ENCODE data around the gene CXCR4. TPM values are rescaled to one million over a fixed set of nuclear protein-coding genes. Genes with fewer than 3 reads are reported as not detected.
"Not testable (repeated sequence)": the region's sequence is repeated elsewhere in the genome, so short reads cannot be mapped to it uniquely, and the experiment has no call there.

Gene CXCR4
- total RNA-seq, 1 experiment from 2014 or later, result 1.5 TPM

- H3K4me1 ChIP-seq (ENCODE audit: insufficient read depth, low read length, poor library complexity, severe bottlenecking), result no peaks in the 10 kb centered on the region
- TF ChIP-seq CTCF (conservative IDR thresholded peaks at IDR 0.05; ENCODE audit: low read depth, low read length), result no peak
- no peaks in the 10 kb centered on the region for H3K36me3 ChIP-seq (ENCODE audit: insufficient read depth, low read length, poor library complexity, severe bottlenecking)
- CTCF ChIA-PET, result no interaction called here
- H3K4me3 ChIP-seq (ENCODE audit: low read depth, low read length, poor library complexity, severe bottlenecking), result no peak overlapping the region
- no peak overlapping the region for H3K27ac ChIP-seq (ENCODE audit: low read depth, low read length, poor library complexity, severe bottlenecking)
- DNase-seq (ENCODE audit: low spot score), result no peak
- intact Hi-C loops (cut with micrococcal nuclease; ENCODE audit: unreplicated experiment), result no loop called here
- POLR2A ChIA-PET (ENCODE audit: low non-redundant PET), result no interaction called here
- H3K27me3 ChIP-seq (replicated peaks; ENCODE audit: insufficient read depth, low read depth, low read length, poor library complexity), result peaks cover 2% of the 10 kb centered on the region
- H3K9me3 ChIP-seq (ENCODE audit: low read depth, low read length, poor library complexity, severe bottlenecking), result no peaks in the 10 kb centered on the region
- BruUV-seq (replicated peaks), result no TSS peak
Observed at GRCh38 chr2:136072621-136073020, 45.3 kb downstream of the CXCR4 start.

GRCh38 chr2:136071887-136072286 lies 46.1 kb downstream of the CXCR4 start:
- H3K4me1 ChIP-seq (ENCODE audit: insufficient read depth, low read length, poor library complexity, severe bottlenecking); H3K36me3 ChIP-seq (ENCODE audit: insufficient read depth, low read length, poor library complexity, severe bottlenecking); BruUV-seq (replicated peaks); DNase-seq (ENCODE audit: low spot score); POLR2A ChIA-PET (ENCODE audit: low non-redundant PET); H3K27ac ChIP-seq (ENCODE audit: low read depth, low read length, poor library complexity, severe bottlenecking); CTCF ChIA-PET; H3K27me3 ChIP-seq (replicated peaks; ENCODE audit: insufficient read depth, low read depth, low read length, poor library complexity); H3K9me3 ChIP-seq (ENCODE audit: low read depth, low read length, poor library complexity, severe bottlenecking); H3K4me3 ChIP-seq (ENCODE audit: low read depth, low read length, poor library complexity, severe bottlenecking); intact Hi-C loops (cut with micrococcal nuclease; ENCODE audit: unreplicated experiment): not testable (repeated sequence)

DNA sequence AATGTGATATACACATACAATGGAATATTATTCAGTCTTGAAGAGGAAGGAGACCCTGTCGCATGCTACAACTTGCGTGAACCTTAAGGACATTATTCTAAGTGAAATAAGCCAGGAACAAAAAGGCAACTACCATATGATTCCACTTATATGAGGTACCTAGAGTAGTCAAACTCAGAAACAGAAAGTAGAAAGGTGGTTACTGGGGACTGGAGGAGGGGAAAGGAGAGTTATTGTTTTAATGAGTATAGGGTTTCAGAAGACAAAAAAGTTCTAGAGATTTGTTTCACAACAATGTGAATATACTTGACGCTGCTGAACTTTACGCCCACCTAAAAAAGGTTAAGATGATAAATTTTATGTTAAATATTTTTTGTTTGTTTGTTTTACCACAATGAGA lies 47.0 kb downstream of the CXCR4 start:
- intact Hi-C loops (cut with micrococcal nuclease; ENCODE audit: unreplicated experiment), result no loop called here
- Histone ChIP-seq H3K4me3 (ENCODE audit: low read depth, low read length, poor library complexity, severe bottlenecking) (no peak overlapping the region), H3K36me3 (ENCODE audit: insufficient read depth, low read length, poor library complexity, severe bottlenecking) (no peaks in the 10 kb centered on the region), H3K27ac (ENCODE audit: low read depth, low read length, poor library complexity, severe bottlenecking) (no peak overlapping the region), H3K27me3 (replicated peaks; ENCODE audit: insufficient read depth, low read depth, low read length, poor library complexity) (peaks cover 2% of the 10 kb centered on the region), H3K9me3 (ENCODE audit: low read depth, low read length, poor library complexity, severe bottlenecking) (no peaks in the 10 kb centered on the region), H3K4me1 (ENCODE audit: insufficient read depth, low read length, poor library complexity, severe bottlenecking) (no peaks in the 10 kb centered on the region)
- TF ChIP-seq CTCF (conservative IDR thresholded peaks at IDR 0.05; ENCODE audit: low read depth, low read length) (no peak), EZH2 (IDR thresholded peaks at IDR 0.05; ENCODE audit: borderline replicate concordance, low read depth, low read length, poor library complexity, severe bottlenecking) (no peak)
- ChIA-PET POLR2A (ENCODE audit: low non-redundant PET) (no interaction called here), CTCF (no interaction called here)
- no peak for DNase-seq (ENCODE audit: low spot score)
- BruUV-seq (replicated peaks), result no TSS peak

GRCh38 chr2:136069773-136070172 lies 48.2 kb downstream of the CXCR4 start:
- no peak for DNase-seq (ENCODE audit: low spot score)
- Histone ChIP-seq H3K4me1 (ENCODE audit: insufficient read depth, low read length, poor library complexity, severe bottlenecking) (no peaks in the 10 kb centered on the region), H3K4me3 (ENCODE audit: low read depth, low read length, poor library complexity, severe bottlenecking) (no peak overlapping the region), H3K36me3 (ENCODE audit: insufficient read depth, low read length, poor library complexity, severe bottlenecking) (no peaks in the 10 kb centered on the region), H3K9me3 (ENCODE audit: low read depth, low read length, poor library complexity, severe bottlenecking) (no peaks in the 10 kb centered on the region), H3K27ac (ENCODE audit: low read depth, low read length, poor library complexity, severe bottlenecking) (no peak overlapping the region), H3K27me3 (replicated peaks; ENCODE audit: insufficient read depth, low read depth, low read length, poor library complexity) (peaks cover 2% of the 10 kb centered on the region)
- intact Hi-C loops (cut with micrococcal nuclease; ENCODE audit: unreplicated experiment), result no loop called here
- ChIA-PET POLR2A (ENCODE audit: low non-redundant PET) (no interaction called here), CTCF (no interaction called here)
- no peak for TF ChIP-seq CTCF (conservative IDR thresholded peaks at IDR 0.05; ENCODE audit: low read depth, low read length)
- TF ChIP-seq EZH2 (IDR thresholded peaks at IDR 0.05; ENCODE audit: borderline replicate concordance, low read depth, low read length, poor library complexity, severe bottlenecking), result no peak
- BruUV-seq (replicated peaks), result no TSS peak

Data from A673 (cell line).